GM10847 (cell line): ENCODE results near the gene SRPK3.

ENCODE experiments used
- POLR2A ChIP-seq: IDR thresholded peaks from 2 replicates; pipeline ENCODE4 v1.6.1; 2011; ENCODE audit not compliant: insufficient read length; ENCODE audit errors: extremely low read depth

Gene SRPK3

DNA sequence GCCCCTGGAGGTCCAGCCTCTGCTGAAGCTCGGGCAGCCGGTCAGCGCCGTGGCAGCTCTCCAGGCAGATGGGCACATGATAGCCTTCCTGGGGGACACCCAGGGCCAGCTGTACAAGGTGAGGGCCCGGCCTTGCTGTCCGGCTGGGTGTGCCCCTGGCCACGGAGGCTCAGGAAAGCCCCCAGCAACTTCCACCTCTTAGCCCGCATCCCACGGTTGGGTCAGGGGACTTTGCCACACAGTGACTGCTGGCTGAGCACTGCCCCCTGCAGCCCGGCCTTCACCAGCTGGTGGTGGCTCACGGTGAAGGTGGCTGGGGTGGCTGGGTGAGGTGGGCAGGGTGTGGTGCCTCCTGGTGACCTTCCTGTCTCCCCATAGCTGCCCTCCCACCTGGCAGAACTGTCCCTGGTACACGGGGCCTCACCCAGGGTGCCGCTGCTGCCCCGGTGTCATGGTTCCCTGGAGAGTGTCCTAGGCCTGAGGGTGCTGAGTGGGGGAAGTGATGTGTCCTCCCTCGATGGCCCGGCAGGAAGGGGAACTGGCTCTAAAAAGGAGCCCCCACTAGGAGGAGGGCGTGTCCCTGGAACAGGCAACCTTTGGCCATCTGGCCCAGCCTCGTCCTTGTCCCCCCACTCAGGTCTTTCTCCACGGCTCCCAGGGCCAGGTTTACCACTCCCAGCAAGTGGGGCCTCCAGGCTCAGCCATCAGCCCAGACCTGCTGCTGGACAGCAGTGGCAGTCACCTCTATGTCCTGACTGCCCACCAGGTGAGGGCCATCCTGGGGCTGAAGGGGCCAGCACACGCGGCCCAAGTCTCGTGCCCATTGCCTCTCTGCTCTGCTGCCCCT lies 12.3 kb upstream of the SRPK3 start:
- TF ChIP-seq POLR2A, result no peak

DNA sequence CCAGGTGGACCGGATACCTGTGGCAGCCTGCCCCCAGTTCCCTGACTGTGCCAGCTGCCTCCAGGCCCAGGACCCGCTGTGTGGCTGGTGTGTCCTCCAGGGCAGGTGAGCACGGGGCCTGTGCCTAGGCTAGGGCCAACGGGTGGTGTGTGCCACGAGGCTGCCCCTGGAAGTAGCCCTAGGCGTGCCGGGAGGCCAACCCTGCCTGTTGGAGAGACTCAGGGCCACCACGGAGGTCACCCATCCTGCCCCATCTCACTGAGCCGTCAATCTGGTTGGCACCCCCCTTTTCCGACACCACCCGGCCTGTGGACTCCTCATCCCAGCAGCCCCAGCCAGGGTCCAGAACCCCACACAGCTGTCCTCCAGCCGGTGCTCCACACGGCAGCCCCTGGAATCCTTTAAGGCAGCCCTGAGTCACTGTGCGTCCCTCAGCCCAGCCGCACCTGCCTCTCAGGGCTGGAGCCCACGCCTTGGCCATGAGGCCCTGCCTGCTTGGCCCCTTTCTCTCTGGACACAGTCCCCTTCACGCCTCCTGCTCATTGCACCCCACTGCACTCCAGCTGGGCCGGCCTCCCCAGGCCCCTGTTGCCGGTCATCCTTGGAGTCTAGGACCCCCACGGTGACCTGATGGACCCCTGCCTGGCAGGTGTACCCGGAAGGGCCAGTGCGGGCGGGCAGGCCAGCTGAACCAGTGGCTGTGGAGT lies 11.5 kb upstream of the SRPK3 start:
- TF ChIP-seq POLR2A, result no peak

DNA sequence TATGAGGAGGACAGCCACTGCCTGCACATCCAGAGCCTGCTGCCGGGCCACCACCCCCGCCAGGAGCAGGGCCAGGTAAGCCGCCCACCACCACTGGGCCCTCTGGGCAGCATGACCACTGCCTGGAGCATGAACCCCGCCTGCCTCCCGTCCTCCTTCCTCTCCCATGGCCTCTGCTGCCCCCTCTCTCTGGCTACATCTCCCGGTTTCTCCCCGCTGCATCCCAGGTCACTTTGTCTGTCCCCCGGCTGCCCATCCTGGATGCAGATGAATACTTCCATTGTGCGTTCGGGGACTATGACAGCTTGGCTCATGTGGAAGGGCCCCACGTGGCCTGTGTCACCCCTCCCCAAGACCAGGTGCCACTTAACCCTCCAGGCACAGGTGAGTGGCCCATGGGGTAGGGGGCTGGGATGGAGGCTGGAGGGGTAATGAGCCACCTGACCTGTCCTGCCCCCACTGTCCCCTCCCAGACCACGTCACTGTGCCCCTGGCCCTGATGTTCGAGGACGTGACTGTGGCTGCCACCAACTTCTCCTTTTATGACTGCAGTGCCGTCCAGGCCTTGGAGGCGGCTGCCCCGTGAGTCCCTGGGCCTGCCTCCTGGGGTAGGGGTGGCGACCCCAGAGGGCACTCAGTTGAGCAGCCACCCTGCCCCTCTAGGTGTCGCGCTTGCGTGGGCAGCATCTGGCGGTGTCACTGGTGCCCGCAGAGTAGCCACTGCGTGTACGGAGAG lies 10.8 kb upstream of the SRPK3 start:
- TF ChIP-seq POLR2A, result no peak

GRCh38 chrX:153770601-153771414 lies 10.0 kb upstream of the SRPK3 start:
- TF ChIP-seq POLR2A, result no peak

DNA sequence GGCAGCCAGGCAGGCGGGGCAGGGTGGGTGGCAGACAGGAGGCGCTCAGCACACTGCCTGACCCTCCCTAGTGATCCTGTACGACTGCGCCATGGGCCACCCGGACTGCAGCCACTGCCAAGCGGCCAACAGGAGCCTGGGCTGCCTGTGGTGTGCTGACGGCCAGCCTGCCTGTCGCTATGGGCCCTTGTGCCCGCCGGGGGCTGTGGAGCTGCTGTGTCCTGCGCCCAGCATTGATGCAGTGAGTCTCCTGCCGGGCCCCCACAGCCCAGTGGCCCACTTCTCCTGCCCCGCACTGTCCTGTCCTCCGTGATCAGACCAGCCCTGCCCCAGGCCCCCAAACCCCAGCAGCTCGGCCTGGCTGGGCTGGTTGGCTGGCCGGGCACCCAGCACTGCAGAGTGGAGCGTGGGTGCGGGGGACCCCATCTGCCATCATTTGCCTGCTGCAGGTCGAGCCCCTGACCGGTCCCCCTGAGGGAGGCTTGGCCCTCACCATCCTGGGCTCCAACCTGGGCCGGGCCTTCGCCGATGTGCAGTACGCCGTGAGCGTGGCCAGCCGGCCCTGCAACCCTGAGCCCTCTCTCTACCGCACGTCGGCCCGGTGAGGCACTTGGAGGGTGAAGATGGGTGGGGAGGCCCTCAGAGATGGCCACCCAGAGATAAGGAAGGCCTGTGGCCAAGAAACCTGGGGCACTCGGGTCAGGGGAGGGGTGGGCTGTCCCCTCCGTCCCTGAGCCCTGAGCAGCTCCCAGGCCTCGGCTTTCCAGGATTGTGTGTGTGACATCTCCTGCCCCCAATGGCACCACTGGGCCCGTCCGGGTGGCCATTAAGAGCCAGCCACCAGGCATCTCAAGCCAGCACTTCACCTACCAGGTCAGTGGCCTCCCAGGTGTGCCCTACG lies 9.2 kb upstream of the SRPK3 start:
- TF ChIP-seq POLR2A, result no peak

GRCh38 chrX:153772316-153773217 lies 8.3 kb upstream of the SRPK3 start:
- no peak for TF ChIP-seq POLR2A

GRCh38 chrX:153773218-153773611 lies 7.6 kb upstream of the SRPK3 start:
- TF ChIP-seq POLR2A, result no peak

DNA sequence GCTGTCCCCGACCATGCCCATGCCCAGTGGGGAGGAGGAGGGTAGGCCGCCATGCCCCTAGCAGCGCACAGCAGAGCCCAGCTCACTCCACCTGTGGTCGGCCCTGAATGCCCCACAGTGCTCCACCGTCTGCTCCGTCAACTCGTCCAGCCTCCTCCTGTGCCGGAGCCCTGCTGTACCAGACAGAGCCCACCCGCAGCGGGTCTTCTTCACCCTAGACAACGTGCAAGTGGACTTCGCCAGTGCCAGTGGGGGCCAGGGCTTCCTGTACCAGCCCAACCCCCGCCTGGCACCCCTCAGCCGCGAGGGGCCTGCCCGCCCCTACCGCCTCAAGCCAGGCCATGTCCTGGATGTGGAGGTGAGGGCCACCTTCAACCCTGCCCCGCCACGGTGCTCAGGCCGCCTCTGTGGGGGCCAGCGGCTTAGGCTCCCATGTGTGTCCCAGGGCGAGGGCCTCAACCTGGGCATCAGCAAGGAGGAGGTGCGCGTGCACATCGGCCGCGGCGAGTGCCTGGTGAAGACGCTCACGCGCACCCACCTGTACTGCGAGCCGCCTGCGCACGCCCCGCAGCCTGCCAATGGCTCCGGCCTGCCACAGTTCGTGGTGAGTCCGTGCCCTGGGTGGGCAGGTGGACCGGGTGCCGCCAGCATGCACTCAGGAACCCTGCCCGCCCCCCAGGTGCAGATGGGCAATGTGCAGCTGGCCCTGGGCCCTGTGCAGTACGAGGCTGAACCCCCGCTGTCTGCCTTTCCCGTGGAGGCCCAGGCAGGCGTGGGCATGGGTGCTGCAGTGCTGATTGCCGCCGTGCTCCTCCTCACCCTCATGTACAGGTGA lies 6.9 kb upstream of the SRPK3 start:
- no peak for TF ChIP-seq POLR2A

- no peak for TF ChIP-seq POLR2A
Observed at GRCh38 chrX:153774576-153775292, 6.1 kb upstream of the SRPK3 start.

DNA sequence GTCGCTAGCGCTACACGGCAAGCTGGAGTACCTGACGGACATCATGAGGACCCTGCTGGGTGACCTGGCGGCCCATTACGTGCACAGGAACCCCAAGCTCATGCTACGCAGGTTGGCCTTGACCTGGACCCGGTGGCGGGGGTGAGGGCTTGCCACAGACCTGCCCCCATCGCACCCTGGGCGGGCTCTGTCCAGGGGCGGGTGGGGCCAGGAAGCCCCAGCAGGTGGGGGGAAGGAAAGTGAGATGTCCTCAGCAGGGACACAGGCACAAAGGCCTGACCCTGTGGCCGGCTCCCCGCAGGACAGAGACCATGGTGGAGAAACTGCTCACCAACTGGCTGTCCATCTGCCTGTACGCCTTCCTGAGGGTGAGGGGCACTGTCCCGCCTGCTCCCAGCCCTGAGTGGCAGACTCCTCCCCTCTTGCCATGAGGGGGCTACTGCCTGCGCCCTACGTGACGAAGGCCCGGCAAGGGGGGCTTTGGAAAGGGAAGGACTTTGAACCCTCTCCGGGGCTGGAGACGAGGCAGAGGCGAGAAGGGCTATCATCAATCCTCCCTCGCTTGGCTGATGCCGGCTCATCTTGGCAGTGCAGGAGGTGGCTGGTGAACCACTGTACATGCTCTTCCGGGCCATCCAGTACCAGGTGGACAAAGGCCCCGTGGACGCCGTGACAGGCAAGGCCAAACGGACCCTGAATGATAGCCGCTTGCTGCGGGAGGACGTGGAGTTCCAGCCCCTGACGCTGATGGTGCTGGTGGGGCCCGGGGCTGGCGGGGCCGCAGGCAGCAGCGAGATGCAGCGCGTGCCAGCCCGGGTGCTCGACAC lies 5.3 kb upstream of the SRPK3 start:
- no peak for TF ChIP-seq POLR2A

DNA sequence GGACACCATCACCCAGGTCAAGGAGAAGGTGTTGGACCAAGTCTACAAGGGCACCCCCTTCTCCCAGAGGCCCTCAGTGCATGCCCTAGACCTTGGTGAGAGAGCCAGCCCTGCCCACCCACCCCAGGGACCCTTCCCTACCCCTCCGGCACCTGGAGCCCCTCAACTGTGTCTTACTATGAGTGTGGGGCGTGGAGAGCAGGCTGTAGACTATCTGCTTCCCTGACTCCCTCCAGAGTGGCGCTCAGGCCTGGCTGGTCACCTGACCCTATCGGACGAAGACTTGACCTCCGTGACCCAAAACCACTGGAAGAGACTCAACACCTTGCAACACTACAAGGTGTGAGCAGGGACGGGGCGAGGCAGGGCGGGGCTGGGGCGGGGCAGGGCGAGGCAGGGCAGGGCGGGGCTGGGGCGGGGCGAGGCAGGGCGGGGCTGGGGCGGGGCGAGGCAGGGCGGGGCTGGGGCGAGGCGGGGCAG lies 4.7 kb upstream of the SRPK3 start:
- no peak for TF ChIP-seq POLR2A
